ENCODE measurements around the gene RAB1B.
A peak's percentile ranks its signal among the peaks of the same experiment; 100 is the strongest.
"Not testable (repeated sequence)": the region's sequence is repeated elsewhere in the genome, so short reads cannot be mapped to it uniquely, and the experiment has no call there.

Gene RAB1B

DNA sequence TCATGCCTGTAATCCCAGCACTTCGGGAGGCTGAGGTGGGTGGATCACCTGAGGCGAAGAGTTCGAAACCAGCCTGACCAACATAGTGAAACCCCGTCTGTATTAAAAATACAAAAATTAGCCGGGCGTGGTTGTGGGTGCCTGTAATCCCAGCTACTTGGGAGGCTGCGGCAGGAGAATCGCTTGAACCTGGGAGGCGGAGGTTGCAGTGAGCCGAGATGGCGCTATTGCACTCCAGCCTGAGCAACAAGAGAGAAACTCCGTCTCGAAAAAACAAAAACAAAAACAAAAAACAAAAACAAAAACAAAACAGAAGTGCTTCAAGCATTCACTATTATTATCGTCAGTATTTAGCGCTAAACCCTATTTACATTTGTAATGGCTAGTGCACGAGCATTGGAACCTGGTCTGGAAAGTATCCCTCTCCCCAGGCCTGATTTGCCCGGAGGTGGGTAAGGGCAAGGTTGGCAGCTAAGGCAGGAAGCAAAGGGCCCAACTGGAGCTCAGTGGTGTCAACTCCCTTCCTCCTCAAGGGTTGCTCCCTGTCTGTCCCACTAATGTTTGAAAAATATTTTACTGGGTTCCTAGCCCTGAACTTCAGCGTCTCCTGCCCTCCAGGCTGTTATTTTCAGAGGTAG, 42.5 kb downstream of the RAB1B start:
- not testable (repeated sequence) for DNase-seq

GRCh38 chr11:66311470-66311964, 43.1 kb downstream of the RAB1B start:
- DNase-seq = no peak

DNA sequence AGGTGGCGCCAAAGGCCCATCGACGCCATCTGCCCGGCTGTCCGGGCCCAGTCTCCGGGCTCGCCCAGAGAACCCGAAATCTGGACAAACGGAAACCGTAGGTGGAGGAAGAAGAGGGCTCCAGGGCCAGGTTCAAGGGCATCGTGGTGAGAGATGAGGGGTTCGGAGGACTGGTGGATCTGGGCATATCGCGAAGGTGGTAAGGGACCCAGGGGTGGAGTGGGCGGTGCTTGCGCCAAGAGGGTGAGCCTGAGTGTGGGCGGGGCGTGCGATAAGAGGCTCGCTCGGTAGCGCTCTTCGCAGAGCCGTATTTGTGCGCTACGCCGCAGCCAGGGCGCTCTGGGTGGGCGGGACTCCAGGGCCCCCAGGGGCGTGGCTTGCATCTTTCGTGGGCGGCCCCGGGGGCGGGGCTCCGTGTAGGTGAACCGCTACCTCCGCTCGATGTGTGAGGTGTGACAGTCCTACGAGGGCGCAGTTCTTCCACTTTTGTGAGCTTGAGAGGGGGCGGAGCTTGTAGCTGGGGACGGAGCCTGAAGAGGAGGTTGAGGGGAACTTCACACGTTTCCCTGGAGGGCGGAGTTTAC, 43.6 kb downstream of the RAB1B start:
- DNase-seq = peak; percentile 61

DNA sequence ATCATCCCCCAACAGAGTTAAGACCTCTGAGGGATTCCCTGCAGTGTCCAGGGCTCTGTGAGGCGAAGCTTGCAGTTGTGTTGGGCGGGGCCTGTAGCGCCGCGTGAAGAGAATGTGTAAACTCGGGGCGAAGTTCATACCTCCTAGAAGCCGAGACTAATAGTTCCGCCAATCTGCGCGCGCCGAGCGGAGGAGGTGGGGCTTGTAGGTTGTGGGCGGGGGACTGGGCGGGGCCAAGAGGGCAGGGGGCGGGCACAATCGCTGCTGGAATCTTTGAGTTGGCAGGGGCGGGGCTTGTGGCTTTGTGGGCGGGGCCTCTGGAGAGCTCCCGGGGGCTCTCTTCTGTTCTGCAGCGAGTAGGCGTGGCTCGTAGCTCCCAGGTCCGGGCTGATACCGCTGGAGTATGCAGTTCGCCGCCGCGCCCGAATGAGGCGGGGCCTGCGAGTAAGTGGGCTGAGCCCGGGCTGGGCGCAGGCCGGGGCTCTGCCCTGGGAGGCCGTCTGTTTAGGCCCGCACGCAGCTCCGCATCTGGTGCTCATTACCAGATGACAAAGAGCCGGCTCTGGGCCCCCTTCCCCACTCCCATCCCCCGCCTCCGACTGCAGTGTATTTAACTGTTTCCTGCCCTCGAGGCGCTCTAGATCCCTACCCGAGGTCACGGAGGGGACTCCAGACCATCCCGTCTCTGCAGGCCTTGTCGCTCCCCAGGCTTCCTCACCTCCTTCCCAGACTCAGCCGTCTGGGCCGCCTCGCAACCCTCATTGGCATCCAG, 44.3 kb downstream of the RAB1B start:
- DNase-seq = peak; percentile 81

DNA sequence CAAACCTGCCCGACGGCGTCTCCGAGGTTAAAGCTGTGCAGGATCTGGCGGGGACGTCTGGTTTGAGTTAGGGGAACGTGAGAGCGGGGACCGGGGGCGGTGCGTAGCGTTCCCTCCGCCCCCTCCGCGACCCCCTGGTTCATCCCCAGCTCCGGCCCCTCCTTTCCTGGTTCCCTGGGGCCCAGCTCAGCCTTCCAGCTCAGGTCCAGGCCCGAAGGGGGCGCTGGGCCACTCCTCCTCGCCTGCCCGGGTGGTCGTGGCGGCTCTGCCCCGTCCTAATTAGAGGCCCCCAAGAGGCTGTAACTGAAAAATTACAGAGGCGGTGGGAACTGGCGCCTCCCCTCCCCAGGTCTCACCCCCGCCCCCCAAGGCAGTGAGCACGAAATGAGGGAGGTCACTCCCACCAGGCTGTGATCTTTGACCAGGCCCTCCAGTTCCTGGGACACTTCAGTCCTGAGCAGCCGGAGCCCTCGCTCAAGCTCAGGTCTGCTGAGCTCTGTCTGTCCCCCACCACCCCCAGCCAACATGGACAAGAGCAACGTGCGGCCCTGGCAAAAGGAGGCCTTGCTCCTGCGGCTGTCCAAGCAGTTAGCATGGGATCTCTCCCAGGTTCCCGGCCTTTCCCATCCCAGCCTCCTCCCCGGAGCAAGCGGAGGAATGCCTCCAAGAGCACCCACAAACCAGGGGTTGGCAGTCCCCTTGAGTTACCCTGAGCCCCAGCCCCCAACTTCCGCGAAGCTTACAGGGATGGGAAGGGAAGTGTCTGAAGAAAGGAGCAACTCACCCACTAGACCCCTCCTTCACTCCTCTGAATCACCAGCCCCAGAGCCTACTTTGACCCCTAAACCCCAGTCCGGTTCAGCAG, 45.1 kb downstream of the RAB1B start:
- DNase-seq = no peak

- no peak for DNase-seq
These were observed 45.7 kb downstream of the RAB1B start for GRCh38 chr11:66314186-66314501.

DNA sequence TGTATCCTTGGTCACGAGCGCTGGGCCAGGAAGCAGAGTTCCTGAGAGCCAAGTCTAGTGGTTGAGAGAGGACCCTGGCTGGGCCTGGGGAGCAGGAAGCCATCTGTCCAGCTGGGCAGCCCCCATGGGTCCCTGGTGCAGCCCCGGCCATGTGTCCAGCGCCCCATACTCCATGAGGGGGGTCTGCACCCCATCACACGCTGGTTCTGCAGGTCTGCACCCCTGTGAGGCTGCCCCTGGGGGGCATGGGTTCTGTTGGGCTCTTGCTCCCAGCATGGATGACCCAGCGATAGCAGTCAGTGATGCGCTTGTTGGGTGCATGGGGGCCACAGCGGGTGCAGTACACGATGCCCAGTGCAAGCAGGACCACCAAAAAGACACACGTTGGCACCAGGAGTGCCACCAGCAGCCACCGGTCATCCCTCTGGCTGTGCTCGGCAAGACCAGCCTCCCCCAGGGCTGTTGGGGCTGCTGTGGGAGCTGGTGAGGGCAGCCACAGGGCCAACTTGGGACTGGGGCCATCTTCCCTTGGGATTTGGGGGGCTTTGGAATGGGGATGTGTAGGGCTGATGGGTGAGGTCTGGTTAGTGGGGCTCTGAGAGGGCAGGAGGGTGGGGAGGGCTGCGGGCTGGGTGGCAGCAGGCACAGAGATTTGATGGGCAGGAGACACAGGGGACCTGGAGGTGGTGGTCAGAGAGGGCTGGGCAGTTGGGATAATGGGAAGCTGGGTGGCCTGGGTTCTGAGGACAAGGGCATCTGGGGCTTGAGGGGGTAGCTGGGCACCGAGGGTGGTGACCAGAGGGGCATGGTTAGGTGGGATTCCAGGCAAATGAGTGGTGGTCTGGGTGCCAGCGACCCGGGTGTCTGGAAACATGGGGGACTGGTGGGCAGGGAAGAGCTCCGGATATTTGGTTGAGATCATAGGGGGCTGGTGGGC, 46.4 kb downstream of the RAB1B start:
- DNase-seq = no peak

GRCh38 chr11:66315498-66315885, 47.1 kb downstream of the RAB1B start:
- DNase-seq = no peak

DNA sequence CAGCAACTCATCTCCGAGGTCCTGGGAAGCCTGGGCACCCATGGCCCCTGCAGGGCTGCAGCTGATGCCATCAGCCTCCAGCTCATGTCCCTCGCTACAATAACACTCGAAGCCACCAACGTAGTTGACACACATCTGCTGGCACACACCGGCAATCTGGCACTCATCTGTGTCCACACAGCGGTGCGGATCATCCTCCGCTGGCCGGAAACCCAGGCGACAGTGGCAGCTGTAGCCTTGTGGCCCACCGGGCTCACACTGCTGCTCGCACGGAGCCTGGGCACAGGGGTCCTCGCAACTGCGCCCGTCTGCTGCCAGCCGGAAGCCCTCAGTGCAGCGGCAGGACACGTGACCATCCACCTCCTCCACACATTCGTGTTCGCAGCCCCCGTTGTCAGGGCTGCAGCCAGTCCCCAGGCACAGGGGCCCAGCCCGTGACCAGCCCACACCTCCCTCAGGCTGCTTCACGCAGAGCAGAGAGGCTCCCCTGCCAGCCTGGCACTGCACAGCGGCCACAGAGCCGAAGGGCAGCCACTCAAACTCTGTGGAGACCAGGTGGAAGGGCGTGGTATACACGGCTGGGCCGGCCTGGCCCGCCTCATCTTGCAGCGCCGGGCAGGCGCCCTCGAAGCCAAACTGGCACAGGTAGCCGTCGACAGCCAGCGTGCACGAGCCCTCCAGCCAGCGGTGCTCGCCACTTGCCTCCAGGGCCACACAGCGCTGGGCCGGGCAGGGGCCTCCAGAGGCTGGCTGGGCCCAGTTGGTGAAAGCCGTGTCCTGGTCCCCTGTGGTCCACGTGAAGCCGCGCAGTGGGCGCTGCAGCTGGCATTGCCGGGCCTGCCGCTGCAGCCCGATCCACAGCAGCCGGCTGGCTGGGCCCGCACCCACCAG, 47.7 kb downstream of the RAB1B start:
- no peak for DNase-seq

DNA sequence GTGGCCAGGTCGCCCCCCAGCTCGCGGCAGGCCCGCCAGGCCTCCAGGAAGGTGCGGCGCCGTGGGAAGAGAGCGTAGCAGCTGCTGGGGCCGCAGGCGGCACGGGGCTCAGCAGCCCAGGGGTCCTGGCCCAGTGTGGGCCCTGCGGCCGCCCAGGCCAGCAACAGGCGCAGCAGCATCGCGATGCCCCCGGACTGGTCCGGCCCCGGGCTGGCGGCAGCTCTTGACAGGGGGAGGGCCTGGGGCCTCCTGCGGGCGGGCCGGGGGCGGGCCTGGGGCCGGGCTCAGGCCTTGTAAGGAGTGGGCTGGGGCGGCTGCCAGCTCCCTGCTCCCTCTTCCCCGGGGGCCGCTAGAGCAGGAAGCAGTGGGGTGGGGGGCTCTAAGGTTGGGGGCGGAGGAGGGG, 48.4 kb downstream of the RAB1B start, which contains the start of gene CD248:
Gene CD248, minus strand, starts transcription at position 196 of the 403 bp plus-strand sequence. Its CDS starts 17 bp downstream, at position 179.
- no peak for DNase-seq

DNA sequence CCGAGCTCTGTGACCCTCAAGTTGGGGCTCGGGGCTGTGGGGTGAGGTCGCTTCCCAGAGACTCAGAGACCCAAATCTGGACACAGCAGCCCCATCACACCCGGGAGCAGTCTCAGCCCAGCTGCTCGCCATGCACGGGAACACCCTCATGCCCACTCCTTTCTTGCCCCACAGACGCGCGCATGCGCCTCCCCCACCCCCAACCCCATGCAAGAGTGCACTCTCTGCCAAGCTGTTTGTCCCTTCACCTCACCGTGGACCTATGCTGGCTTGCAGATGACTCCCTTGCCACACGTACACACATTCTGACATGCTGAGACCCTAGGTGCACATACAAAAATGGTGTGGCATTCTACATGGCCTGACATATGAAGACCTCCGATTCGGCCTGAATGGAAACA, 48.9 kb downstream of the RAB1B start:
- DNase-seq = no peak

DNA sequence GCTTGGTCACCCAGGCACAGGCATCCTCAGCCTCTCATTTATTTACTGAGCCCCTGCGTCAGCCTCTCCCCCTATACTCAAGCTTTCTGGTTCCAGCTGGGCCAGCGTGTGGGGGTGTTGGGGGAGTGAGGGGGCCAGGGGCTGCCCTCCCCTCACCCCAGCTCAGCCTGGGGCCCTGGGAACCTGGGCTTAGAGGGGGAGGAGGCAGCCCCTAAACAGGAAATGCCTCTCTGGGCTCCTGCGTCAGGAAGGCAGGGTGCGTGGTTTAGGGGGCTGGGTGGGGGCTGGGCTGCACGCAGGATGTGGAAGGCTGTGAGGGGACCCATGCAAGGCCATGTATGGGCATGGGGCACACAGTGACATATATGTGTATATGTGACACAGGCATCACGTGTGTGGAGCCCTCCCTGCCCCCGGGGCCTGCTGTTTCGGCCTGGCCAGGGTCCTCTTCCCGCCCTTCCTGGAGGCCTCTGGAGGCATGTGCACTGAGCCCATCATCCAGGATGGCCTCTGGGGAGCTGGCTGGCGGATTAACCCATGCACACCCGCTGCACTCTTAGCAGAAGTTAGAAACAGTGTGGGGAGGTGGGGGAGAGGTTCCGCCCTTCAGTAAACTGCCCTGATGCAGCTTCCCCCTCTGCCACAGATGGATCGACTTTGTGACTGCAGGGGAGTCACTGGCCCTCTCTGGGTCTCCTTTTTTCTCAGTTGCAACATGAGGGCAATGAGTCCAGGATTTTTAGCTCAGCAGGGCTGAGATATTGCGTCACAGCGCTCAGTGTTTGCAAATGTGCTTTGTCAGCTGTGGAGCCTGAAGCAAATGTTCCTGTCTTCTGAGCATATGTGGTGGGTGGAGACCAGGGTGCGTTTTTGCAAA, 49.5 kb downstream of the RAB1B start:
- peak; percentile 86 for DNase-seq

DNA sequence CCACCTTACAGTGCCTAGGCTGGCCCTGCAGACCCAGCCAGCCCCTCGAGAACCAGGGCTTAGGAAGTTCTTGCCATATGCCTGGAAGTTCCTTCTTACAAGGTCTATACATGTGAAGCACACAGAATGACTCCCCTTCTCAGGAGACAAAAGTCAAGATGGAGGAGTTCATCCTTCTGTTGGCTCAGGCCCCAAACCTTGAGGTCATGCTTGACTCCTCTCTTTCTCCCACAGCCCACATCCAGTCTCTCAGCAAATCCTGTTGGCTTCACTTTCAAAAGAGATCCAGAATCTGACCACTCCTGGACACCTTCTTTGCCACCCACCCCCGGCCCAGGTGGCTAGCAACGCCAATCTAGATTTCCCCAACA, 50.1 kb downstream of the RAB1B start:
- DNase-seq = no peak

- DNase-seq = not testable (repeated sequence)
These were observed 51.9 kb downstream of the RAB1B start for GRCh38 chr11:66320289-66320688.

- not testable (repeated sequence) for DNase-seq
These were observed 52.3 kb downstream of the RAB1B start for GRCh38 chr11:66320748-66321147.

DNA sequence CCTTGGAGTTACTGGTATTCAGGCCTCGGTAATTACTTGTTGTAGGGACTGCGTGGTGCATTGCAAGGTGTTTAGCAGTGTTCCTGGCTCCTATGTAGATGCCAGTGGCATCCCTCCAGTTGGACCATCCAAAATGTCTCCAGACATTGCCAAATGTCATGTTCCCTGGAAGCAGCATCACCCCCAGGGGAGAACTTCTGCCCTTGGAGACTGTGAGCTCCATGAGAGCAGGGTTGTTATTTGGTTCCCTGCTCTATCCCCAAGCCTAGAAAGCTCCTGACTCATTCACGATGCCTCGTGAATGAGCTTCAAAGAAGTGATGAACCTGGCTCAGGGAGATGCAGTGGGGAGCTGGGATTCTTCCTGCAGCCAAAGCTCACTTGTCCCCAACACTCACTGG, 53.2 kb downstream of the RAB1B start:
- no peak for DNase-seq

- DNase-seq = no peak
These were observed 54.4 kb downstream of the RAB1B start for GRCh38 chr11:66322732-66323427.

DNA sequence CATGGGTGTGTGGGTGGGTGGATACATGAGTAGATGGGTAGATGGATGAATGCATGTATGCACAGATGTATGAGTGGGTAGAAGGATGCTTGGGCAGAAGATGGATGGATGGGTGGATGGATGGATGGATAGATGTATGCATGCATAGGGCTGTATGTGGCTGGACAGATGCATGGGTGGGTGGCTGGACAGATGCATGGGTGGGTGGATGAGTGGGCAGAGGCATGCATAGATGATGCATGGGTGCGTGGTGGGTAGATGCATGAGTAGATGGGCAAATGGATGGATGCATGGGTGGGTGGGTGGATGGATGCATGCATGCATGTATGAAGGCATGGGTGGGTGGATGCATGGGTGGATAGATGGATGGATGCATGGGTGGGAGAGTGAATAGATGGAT, 55.2 kb downstream of the RAB1B start:
- no peak for DNase-seq

DNA sequence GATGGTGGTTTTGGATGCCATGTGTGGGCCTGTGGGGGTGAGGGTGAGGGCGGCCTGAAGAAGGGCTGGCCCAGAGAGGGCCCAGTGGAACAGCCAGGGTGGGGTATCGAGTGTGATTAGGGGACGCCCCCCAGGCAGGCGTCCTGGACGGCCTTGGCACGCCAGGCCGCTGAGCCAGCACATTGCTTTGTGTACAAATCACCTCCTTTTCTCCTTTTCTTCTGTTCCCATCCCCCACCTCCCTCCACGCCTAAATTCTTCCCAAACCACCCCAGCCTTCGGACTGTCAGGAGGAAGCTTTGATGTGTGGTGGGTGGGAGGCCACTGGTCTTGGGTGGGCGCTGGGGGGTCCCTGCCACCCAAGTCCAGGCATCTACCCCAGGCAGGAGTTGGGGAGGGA, 56.2 kb downstream of the RAB1B start:
- no peak for DNase-seq
